NCI-H748 treated with DMSO at 0.1 percent for 48 hours (cell line): Measurements from ENCODE around the gene MRPL28.
"Not testable (repeated sequence)": the region's sequence is repeated elsewhere in the genome, so short reads cannot be mapped to it uniquely, and the experiment has no call there.

Experiments used
- DNase-seq: peaks from one replicate; lab custom pipeline; 2025; lab: John Stamatoyannopoulos, UW

The MRPL28 gene

GRCh38 chr16:370443-370842 lies at the start of gene MRPL28:
Gene MRPL28, minus strand, starts transcription at chr16:370538. Its CDS starts 320 bp downstream, at chr16:370218.
- peak; percentile 70 for DNase-seq

DNA sequence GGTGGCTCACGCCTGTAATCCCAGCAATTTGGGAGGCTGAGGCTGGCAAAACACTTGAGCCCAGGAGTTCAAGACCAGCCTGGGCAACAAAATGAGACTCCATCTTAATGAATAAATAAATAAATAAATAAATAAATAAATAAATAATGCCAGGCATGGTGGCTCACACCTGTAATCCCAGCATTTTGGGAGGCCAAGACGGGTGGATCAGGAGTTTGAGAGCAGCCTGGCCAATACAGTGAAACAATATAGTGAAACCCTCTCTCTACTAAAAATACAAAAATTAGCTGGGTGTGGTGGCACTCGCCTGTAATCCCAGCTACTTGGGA lies 44.8 kb upstream of the MRPL28 start:
- DNase-seq: not testable (repeated sequence)

DNA sequence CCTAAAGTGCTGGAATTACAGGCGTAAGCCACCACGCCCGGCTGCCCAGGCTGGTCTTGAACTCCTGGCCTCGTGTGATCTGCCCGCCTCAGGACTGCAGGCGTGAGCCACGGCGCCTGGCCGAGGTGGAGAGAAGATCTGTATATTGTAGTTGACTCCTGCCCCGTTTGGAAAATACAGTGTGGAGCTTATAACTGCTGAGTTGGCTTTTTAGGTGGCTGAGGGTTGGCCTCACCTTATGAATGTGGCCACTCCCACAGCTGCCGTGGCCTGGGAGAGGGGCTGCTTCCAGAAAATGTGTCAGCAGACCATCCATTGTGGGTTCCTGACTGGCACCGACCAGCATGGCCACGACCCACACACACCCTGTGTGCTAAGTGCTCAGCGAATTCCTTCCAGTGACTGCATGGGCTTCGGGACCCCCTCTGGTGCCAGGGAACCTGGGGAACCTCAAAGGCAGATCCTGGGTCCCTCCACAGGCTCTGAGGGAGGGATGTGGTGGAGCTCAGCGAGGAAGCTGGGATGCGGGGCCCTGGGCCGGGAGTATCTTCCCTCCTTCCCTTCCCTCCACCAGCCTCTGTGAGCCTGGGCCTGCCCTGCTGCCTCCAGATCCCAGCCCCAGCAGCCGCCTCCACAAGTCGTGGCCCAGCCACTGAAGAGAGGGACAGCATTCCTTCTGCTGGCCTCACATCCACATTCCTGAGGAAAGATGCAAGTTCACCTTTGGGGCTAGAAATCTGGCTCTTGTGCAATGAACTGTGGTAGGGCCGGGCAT lies 44.2 kb upstream of the MRPL28 start:
- no peak for DNase-seq

- DNase-seq: no peak
These were observed 41.4 kb upstream of the MRPL28 start for GRCh38 chr16:411576-412265.

DNA sequence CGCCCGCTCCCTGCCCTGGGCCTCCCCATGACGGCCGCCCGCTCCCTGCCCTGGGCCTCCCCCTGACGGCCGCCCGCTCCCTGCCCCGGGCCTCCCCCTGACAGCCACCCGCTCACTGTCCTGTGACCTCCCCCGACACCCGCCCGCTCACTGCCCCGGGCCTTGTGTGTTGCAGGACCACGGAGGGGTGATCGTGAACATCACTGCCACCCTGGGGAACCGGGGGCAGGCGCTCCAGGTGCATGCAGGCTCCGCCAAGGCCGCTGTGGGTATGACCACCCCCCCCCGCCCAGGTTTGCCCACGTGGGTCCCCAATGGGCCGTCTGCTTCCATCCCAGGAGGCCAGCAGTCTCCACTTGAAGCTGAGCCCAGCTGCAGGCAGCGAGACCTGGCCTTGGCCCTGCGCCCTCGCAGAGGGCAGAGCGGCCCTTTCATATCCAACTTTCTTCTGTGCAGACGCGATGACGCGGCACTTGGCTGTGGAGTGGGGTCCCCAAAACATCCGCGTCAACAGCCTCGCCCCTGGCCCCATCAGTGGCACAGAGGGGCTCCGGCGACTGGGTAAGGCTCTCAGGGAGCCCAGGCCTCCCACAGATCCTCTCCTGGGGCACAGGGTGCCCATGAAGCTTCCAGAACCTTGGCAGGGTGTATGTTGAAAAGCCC lies 40.3 kb upstream of the MRPL28 start:
- no peak for DNase-seq

GRCh38 chr16:407253-407652 lies 36.9 kb upstream of the MRPL28 start:
- DNase-seq: no peak

DNA sequence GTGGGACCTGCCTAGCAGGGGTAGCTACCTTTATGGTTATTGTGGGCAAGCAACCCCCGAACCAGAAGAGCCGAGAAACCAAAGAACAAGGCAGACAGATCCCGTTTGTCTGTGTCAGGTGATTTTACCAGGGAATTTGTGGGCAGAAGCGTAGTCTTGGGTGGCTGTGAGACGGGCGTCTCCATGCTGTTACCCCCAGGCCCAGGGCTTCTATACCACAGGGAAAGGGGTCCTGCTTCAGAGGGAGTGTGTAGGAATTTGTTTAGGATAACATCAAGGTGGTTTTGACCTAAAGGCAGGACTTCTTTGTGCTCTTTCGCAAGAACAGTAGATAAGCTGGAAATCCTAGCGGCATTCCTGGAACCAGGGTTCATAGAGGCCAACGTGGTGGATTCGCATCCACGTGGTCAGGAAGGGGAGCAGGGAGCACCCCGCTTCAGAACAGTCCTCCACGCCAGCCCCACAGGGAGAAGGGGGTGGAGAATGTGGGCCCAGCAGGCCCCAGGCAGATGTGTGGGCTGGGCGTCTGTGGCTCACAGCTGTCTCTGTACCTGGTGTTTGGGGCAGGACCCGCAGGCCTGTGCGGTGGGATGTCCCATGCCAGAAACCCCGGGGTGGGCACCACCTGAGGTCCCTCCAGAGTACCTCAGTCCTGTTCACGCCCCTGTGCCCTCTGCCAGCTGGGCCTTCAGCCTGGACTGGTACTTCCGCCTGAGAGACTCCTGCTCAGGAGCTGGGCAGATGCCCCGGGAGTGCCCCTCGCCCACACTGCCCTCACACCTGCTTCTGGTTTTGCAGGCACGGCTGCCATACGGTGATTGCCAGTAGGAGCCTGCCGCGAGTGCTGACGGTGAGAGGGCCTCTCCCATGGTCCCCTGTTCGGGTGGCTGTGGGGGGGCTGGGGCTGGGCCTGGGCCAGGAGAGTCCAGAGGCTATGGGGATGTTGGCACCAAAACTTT lies 35.5 kb upstream of the MRPL28 start:
- DNase-seq: no peak

GRCh38 chr16:404971-405486 lies 34.7 kb upstream of the MRPL28 start:
- DNase-seq: no peak

GRCh38 chr16:401468-402348 lies 31.4 kb upstream of the MRPL28 start, which contains the start of gene DECR2:
Gene DECR2, plus strand, starts transcription at chr16:401885. Its CDS starts 79 bp downstream, at chr16:401964.
- DNase-seq: peak; percentile 70

- DNase-seq: no peak
These were observed 29.8 kb upstream of the MRPL28 start for GRCh38 chr16:400061-400591.

GRCh38 chr16:399340-400019 lies 29.1 kb upstream of the MRPL28 start:
- DNase-seq: no peak

DNA sequence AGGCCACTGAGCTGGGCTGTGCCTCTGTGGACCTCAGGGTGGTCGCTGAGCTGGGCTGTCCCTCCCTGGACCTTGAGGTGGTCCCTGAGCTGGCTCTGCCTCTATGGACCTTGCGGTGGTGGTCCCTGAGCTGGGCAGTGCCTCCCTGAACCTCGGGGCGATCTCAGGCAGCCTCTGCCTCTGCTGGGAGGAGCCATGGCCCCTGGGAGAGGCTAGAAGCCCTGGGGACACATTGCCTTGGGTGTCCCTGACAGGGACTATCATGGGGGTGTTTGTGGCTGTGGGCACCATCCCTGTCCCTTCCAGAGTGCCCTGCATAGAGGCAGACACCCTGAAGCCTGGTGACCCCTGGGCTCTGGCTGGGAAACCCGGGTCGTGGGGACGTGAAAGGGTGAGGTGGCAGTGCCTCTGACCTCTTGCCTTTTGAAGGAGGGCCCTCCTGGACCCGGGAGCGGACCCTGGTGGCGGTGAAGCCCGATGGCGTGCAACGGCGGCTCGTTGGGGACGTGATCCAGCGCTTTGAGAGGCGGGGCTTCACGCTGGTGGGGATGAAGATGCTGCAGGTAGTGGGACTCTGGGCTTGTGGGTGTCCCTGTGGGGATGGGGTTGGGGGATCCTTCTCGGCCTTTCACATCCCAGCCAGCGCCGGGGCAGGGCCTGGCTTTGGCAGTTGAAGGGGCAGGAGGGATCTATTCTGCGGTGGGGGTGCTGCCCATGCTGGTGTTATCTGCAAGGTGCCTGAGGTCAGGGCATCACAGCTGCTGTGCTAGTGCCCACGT lies 28.4 kb upstream of the MRPL28 start:
- no peak for DNase-seq

GRCh38 chr16:397736-398332 lies 27.5 kb upstream of the MRPL28 start:
- no peak for DNase-seq

GRCh38 chr16:397135-397661 lies 26.9 kb upstream of the MRPL28 start, which contains the start of gene NME4:
Gene NME4, plus strand, starts transcription at chr16:397199. Its CDS starts 24 bp downstream, at chr16:397223.
- no peak for DNase-seq

GRCh38 chr16:396605-397004 lies 26.3 kb upstream of the MRPL28 start:
- DNase-seq: no peak

- no peak for DNase-seq
These were observed 25.9 kb upstream of the MRPL28 start for GRCh38 chr16:396199-396598.

DNA sequence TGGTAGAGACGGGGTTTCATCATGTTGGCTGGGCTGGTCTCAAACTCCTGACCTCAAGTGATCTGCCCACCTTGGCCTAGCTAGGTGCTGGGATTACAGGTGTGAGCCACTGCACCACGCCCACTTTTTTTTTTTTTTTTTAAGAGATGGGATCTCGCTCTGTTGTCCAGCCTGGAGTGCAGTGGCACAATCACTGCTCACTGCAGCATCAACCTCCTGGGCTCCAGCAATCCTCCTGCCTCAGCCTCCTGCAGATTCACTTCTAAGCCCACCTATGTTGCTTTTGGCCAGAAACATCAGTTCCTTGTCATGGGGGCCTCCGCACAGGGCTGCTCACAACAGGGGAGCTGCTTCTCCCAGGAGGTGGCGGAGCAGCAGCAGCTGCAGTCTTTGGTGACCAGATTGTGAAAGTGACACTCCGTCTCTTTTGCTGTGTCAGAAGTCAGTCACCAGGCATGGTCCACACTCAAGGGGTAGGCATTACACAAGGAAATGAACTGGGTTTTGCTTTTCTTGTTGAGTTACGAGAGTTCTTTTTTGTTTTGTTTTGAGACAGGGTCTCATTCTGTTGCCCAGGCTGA lies 22.2 kb upstream of the MRPL28 start:
- no peak for DNase-seq

- peak; percentile 20 for DNase-seq
These were observed 21.6 kb upstream of the MRPL28 start for GRCh38 chr16:391885-392335.
